ENCODE data around the gene PHLDB2.
A peak's percentile ranks its signal among the peaks of the same experiment; 100 is the strongest.

Gene PHLDB2

GRCh38 chr3:111965484-111965883, 106.4 kb downstream of the PHLDB2 start:
- no peak for DNase-seq (ENCODE audit: low spot score)

GRCh38 chr3:111967068-111967467, 108.0 kb downstream of the PHLDB2 start:
- DNase-seq (ENCODE audit: low spot score) = no peak

- peak; percentile 41 for DNase-seq (ENCODE audit: low spot score)
Measured at GRCh38 chr3:111967651-111968274, 108.7 kb downstream of the PHLDB2 start.

GRCh38 chr3:111968319-111969054, 109.4 kb downstream of the PHLDB2 start:
- DNase-seq (ENCODE audit: low spot score) = no peak

- DNase-seq (ENCODE audit: low spot score) = no peak
Measured at GRCh38 chr3:111970376-111970775, 111.3 kb downstream of the PHLDB2 start.

GRCh38 chr3:111971533-111972130, 112.6 kb downstream of the PHLDB2 start:
- DNase-seq (ENCODE audit: low spot score) = no peak

- no peak for DNase-seq (ENCODE audit: low spot score)
Measured at GRCh38 chr3:111972891-111973290, 113.8 kb downstream of the PHLDB2 start.

GRCh38 chr3:111975131-111975530, 116.1 kb downstream of the PHLDB2 start:
- no peak for DNase-seq (ENCODE audit: low spot score)

- DNase-seq (ENCODE audit: low spot score) = no peak
Measured at GRCh38 chr3:111976254-111976653, 117.2 kb downstream of the PHLDB2 start.

GRCh38 chr3:111978583-111979433, 119.7 kb downstream of the PHLDB2 start, which contains the start of gene ABHD10:
Gene ABHD10 (plus strand): TSS chr3:111979026. CDS start chr3:111979062, 36 bp downstream.
- DNase-seq (ENCODE audit: low spot score) = peak; percentile 92

GRCh38 chr3:111979434-111980038, 120.5 kb downstream of the PHLDB2 start:
- DNase-seq (ENCODE audit: low spot score) = peak; percentile 36

- DNase-seq (ENCODE audit: low spot score) = no peak
Measured at GRCh38 chr3:111980716-111981456, 121.8 kb downstream of the PHLDB2 start.

- no peak for DNase-seq (ENCODE audit: low spot score)
Measured at GRCh38 chr3:111981457-111981763, 122.3 kb downstream of the PHLDB2 start.

- no peak for DNase-seq (ENCODE audit: low spot score)
Measured at GRCh38 chr3:111984636-111985298, 125.7 kb downstream of the PHLDB2 start.

- no peak for DNase-seq (ENCODE audit: low spot score)
Measured at GRCh38 chr3:111986800-111987199, 127.7 kb downstream of the PHLDB2 start.

GRCh38 chr3:111989061-111989678, 130.1 kb downstream of the PHLDB2 start:
- peak; percentile 30 for DNase-seq (ENCODE audit: low spot score)

GRCh38 chr3:111993038-111993437, 134.0 kb downstream of the PHLDB2 start:
- DNase-seq (ENCODE audit: low spot score) = no peak

GRCh38 chr3:111998636-111999483, 139.8 kb downstream of the PHLDB2 start, which contains the start of gene TAGLN3:
Gene TAGLN3 (plus strand): TSS chr3:111998922. CDS start chr3:111999423, 501 bp downstream.
- DNase-seq (ENCODE audit: low spot score) = peak; percentile 41

Data from germinal center (tissue), 1 donor.